GM19438 (cell line): Measurements from ENCODE around the gene SPTBN1.

Source experiments
- ATAC-seq: cut with Tn5 transposase; IDR thresholded peaks from one replicate; pipeline ENCODE4 v1.9.1; 2021; ENCODE audit warnings: low read depth; ENCODE audit not compliant: unreplicated experiment

Gene SPTBN1

DNA sequence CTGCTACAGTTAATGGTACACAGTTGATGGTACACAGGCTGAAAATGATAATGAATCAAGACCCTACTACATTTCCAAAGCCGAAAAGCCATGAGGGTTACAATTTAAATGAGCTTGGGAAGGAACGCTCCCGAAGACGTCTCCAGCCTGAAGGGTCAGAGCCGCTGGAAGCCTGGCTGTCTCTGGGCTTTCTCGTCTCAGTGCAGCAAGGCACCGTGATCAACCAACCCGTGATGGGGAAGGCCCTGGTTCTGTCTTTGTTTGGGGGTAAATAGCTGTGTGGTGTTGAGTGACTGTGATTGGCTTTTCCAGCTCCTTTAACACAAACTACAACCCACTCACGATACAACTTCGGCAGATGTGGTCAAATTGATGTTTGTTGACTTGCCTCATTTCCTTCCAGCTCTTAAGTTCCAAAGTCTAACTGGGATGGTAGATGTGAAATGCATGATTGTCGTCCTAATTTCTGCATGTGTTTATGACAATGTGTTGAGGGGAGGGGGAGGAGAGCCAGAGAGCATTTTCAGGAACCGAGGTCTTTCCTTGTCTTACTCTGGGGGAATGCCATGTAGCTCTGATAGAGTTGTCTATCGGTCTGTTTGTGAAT is 207.4 kb downstream of the SPTBN1 start:
- no peak for ATAC-seq

DNA sequence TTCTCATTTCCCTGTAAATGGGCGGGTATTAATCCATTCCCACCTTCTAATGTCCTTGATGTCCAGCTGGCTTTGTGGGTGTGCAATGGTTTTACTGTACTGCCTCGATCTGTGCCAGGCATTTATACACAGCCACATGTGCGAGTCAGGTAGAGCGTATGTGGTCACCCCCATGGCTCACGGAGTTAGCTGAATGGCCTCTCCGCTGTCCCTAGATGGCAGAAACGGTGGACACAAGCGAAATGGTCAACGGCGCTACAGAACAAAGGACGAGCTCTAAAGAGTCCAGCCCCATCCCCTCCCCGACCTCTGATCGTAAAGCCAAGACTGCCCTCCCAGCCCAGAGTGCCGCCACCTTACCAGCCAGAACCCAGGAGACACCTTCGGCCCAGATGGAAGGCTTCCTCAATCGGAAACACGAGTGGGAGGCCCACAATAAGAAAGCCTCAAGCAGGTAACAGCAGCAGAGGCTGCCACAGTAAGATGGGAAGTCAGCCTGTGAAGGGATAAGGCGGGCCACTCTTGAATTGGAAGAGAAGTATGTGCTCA is 208.2 kb downstream of the SPTBN1 start:
- ATAC-seq = no peak

DNA sequence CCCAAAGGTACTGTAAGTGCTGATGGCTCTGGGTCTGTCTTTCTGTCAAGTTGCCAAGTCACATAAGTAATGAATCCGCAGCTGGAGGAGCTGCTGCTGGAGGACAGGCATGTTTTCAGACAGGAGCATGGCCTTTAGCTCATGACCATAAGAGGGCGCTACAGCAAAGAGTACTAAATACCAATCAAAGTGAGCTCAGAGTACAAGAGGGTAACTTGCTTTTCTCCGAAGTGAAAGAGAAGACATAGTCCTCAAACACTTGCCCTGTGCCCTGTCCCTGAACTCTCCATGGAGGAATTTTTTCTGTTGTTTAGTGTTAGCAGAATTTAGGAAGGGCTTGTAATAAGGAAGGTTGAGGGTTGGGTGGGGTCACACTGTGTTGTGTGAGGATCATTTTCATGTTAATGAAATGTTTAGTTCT is 209.3 kb downstream of the SPTBN1 start:
- no peak for ATAC-seq

DNA sequence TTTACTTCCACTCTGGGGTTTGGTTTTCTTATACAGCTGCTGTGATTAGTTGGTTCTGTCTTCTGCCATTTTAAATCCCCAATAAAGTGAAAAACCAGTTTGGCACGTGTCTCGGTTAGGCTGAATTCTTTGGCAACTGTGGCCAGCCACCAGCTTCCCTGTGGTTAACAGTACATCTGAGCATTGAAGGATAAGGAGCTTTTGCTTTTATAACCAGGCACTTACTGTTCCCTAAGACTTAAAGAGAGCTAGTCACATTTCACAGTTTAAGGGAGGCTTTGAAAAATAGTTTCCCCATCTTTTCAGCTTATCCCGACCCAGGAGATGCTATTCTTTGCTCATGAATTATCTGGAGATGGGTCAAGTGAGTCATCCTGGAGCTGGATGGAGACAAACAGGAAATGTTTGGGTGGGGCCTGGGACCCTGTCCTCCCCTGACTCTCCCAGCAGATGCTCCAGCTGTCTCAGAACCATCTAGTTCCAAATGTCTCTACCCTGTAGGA is 210.1 kb downstream of the SPTBN1 start:
- no peak for ATAC-seq

DNA sequence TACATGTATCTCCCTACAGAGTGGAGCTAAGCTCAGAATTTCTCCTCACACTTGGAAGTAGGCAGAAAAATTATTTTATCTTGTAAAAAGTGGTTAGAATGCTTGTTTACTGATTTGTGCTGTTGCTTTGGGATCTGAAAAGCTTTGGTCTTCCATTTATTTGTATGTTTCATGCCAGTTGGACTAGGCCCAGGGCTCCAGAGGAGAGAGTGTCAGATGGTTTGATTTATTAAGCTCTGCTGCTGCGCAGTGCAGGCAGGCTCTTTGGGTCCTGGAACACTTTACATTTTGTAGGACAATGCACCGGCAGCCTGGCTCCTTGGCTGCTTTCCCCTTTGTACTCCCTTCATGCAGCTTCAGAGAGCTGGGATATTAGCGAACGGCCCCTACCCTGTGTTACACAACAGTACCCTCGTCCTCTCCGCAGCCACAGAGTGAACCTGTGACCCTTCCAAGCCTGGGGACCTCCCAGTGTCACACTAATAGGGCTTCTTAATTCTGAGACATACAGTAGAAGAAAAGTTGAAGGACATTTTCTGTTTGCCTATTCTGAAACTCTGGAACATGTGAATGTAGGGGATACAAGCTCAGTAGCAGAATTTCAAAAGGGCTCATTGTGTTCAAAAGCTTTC is 210.6 kb downstream of the SPTBN1 start:
- no peak for ATAC-seq

DNA sequence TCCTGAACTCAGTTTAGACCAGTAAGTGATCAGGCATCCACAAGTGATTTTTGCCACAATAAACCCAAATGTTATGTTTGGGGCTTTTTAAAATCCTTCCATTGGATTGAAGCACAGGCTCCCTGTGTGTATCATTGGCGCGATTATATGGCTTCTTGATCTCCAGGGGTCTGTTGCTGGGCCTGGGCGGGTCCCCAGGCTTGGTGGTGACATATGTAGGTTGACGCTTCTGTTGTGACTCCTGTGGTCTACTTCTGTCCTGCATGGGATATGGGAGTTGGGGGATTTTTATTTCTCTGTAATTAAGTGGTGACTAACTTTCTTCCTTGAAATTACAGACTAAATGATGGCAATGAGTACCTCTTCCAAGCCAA is 211.1 kb downstream of the SPTBN1 start:
- no peak for ATAC-seq

DNA sequence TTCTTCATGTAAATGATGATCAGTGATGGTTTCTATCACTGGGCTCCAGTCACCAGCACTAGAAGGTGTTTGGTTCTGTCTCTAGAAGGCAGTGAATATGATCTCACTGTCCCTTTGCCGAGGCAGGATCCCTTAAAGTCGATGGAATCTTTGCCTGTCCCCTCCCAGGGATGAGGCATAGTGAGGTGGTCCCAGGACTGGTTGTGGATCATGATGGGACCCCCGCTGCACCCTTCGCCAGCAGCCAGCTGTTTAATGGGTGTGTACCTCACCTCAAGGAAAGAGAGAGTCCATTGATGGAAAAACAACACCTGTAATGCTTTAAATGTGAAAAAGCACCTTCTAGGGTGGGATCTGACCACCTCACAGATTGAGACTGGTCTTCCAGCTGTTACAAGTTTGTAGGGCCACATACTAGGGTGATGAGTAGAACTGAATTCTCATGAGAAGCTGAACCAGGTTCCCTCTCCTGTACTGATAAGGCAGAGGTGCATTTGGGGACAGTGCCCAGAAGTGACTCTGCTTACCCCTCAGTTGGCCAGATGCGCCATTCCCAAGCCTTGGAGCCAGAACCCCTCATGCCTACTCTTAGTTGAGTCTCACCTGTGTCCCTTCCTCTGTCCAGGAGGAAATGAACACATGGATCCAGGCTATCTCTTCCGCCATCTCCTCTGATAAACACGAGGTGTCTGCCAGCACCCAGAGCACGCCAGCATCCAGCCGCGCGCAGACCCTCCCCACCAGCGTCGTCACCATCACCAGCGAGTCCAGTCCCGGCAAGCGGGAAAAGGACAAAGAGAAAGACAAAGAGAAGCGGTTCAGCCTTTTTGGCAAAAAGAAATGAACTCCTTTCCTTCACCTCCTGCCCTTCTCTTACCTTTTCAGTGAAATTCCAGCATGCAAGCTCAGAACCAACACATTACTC is 211.9 kb downstream of the SPTBN1 start:
- ATAC-seq = no peak

DNA sequence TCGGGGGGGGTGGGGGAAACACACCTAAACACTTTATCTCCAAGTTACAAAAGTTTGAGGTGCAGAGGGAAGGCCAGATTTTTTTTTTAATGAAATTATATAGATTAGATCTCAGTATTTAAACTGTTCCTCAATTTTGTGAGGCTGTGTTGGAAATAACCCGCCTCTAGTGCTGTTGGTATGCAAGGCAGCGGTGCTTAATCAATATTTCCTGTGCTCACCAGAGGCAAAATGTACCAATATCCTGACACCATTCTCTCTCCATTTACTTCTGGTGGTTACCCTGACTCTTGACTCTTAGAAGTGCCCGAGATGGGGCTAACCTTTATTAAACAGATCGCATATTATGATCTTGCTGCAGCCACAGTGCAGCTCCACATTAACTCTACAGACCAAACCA is 212.6 kb downstream of the SPTBN1 start:
- ATAC-seq = no peak

DNA sequence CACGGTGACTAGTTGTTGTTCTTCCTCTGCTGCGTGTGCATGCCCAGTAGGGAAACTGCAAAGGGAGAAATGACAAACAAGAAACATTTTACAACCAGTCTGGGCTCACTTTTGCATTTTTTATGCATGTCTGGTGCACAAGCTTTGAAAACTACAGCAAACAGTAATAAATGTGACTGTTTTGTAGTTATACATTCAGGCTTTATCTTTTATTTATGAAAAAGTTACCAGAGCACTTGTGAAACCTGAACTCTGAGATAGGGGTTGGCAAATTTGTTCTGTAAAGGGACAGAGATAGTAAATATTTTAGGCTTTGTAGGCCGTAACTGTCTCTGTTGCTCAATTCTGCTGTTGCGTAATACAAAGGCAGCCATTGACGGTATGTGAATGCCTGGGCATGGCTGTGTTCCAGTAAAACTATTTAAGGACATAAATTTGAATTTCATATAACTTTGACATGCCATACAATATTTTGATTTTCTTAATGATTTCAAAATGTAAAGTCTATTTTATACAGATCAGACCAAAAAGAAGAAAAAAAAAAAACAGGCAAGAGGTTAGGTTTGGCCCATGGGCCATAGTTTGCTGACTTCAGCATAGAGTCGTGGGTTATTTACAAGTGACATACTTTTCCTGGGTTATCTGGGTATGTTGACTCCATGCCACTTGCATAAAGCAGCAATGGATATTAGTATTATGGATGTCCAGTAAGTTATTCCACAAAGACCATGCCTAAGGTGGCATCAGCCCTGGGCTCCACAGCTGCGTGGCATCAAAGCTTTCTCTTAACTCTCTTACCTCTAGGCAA is 213.8 kb downstream of the SPTBN1 start:
- ATAC-seq = no peak

DNA sequence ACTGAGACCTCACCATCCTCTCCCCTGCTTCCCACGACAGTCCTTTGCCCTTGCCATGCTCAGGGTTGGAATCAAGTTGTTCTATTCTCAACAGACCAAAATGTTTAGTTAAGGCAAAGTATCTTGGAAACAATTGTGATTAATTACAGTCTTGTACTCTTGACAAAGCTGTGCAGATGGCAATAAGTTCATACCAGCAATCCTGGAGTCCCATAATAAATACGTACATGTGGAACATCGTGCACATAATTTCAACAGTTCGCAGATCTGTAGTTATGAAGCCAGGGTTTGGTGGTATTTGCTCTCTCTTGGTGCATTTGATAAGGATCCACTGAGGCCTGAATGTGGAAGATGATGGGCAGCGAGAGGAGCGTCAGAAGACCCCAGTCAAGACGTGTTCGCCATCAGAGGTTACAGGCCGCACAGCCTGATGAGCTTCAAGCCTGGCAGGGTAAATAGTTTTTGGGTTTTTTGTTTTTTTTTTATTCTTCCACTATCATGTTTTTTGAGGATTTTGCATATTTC is 214.4 kb downstream of the SPTBN1 start:
- no peak for ATAC-seq

DNA sequence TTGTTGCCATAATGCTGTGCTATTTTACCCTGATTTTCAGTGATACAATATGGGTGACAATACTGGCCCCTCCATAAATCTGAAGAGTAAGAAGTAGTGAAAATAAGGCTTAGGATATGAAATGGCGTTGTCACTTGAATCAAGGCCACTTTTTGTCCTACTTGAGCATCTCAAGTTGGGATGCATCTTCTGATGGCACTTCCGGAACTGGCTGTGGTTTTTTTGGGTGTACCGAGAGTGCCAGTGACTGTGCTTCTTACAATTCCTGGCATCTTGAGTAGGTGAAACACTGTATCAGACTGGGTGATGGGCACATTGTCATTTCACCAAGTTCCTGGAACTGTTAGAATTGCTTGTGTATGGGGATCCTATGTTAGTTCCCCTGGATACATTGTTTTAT is 214.9 kb downstream of the SPTBN1 start:
- ATAC-seq = no peak

DNA sequence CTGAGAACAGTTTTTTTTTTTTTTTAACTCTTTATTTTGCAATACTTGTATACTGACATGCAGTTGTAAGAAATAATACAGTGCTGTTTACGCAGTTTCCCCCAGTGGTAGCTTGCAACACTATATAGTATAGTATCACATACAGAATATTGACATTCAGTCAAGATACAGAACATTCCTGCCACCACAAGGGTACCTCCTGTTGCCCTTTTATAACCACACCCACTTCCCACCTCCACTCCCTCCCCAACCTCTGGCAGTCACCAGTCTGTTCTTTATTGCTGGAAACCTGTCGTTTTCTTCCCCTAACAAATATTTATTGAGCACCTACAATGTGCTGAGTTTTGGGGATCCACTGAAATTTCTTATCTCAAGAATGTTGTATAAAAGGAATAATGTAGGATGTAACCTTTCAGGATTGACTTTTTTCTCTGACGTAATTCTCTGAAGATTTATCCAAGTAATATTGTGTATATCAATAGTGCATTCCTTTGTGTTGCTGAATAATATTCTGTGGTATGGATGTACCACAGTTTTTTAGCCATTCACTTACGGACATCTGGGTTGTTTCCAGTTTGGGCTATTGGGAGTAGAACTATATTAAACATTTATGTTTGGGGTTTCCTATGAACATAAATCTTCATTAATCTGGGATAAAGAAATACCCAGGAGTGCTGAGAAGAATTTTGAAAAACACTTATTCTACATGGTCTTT is 215.9 kb downstream of the SPTBN1 start:
- no peak for ATAC-seq

DNA sequence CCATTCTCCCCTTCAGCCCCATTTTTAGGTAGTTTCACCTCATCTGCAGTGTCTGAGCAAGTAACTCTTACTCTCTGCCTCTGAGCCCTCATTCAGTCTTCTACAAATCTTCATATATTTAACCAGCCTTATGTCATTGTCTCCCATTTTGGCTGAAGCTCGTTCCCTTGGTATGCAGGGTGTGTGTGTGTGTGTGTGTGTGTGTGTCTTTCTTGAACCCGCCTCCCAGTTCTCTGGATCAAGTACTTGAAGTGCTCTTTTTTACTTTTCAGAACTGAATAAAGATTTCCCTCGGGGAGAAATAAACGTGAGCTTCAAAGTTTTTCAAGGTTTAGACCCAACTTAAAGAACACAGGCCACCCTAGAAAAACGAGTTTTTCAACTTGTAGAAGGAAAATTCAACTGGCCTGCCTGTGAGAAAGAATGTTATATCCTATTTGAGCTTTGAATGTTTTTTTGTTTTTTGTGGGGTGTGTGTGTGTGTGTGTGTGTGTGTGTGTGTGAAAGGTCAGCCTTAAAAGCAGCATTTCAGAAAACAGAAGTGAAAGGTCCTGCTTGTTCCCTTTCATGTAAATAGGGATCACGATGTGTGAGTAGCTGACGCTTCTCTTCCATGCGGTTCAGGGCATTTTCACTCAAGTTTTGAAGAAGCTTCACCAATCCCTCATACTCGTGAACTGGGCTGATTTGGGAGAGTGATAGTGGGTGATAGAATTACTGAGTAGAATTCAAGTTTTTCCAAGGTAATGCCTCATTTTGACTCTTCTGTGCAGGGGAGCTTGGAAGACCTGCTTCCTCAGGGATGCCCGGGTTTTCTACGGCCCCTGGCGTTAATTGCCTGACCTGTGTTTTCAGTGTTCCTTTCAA is 216.7 kb downstream of the SPTBN1 start:
- peak; percentile 67 for ATAC-seq

DNA sequence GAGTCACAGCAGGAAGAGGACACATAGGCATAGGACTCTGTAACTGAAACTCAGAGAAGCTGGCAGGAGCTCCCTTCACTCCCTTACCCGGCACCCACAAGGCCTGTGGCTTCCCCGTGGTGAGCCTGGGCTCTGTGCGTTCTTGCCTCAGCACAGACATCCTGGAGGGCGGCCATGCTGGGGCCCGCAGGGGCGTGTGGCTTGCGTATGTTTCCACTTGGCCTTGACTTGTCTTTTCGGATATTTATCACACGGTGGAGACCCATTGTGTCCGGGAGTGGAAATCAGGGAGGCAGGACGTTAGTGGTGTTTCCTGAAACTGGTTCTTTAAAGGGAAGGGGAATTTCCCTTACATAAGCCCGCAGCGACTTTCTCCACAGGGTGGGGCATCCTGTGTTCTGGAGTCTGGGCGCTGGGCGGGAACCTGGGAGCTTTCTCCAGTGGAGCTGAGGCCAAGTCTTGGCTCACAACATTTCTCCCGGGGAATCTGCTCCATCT is 217.4 kb downstream of the SPTBN1 start:
- ATAC-seq = peak; percentile 52

DNA sequence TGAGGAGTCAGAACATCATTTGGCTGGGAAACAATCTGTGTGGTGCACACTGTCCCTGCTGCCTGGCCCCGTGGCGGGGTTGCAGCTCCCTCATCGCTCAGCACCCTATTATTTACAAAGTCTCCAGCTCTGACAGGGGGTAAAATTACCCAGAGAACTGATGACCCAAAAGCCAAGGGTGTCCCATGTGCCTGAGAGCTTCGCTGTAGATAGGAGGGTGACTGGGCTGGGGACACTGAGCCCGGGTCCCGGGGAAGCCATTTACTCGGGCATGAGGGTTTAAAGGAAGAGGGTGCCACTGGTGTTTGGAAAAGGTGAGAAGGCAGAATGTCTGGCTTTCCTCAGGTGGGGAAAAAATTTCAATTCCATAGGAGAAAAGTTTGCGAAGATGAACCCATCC is 219.2 kb downstream of the SPTBN1 start:
- no peak for ATAC-seq

DNA sequence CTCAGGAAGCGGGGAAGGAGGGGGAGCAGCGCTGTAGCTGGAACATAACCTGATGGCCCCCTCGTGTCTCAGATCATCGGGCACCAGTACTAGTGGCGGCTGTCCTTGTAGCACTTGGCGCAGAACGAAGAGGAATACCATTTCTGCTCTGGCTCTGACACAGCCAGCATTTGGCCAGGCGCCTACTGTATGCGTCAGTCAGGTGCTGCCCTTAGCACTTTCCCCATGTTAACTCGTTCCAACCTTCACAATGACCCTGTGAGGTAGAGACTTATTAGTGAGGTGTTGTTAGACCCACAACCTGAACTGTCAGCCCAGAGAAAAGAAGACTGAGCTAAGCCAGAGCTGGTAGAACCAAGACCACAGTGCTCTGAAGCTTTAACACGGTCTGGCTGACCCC is 219.6 kb downstream of the SPTBN1 start:
- no peak for ATAC-seq

DNA sequence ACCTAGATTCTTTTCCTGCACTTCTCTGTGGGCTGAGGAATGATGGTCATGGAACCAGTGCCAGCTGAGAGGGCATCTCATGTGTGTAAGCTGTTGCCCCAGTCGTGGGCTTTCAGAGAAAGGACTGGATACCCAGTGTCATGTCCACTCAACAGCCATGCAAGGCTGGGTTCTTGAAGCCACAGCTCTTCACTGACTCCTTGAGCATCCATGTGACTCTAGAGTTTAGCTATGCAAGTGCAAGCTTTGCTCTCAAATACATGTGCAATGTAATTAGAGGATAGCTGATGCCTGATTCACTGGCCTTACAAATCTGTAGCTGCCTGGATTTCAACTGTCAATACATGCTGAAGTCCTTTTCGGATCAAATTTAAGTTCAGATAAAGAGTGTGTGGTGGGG is 220.5 kb downstream of the SPTBN1 start:
- ATAC-seq = no peak

DNA sequence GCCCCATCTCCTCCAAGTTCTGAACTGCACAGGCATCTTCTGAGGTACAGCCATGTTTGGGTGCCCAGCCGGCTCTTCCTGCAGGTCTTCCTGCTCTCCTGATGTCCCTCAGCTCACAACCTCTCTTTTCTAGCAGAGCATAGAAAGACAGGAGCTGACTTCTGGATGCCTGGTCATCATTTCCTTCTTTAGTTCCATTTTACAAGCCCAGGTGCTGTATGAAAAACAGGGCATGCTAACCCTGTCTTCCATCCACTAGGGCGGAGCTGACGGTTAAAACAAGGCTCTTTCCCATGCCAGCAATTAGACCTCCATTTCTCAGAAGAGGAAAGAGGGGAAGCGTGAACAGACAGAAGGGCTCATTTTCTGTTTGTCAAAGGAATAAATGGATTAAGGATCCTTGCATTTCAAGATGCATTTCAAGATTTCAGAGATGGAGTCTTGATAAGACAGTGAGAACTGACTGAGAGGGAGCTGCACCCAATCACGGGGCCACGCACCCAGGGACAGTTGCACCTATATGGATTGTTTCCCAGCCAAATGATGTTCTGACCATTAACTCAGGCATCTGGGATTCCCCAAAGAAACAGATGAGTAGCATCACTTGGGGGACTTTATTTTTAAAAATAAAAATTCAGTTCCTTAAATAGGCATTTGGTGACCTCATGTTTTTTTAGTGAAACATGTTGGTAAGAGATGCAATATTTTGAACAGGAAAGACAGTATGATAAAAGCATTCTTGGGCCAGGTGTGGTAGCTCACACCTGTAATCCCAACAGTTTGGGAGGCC is 221.5 kb downstream of the SPTBN1 start:
- ATAC-seq = no peak
